Measurements from ENCODE around the gene GRIN2A.

- TF ChIP-seq CTCF (IDR thresholded peaks at IDR 0.05) (no peak), HOXB5 (CRISPR knock-in tag; IDR thresholded peaks at IDR 0.05) (no peak), ELK1 (IDR thresholded peaks at IDR 0.05; ENCODE audit: low read depth, low read length) (no peak), RFX5 (IDR thresholded peaks at IDR 0.05) (no peak), POLR2A (IDR thresholded peaks at IDR 0.05; ENCODE audit: low read length) (no peak), MYC (IDR thresholded peaks at IDR 0.05; ENCODE audit: borderline replicate concordance, low read length) (no peak), FOXS1 (CRISPR knock-in tag; IDR thresholded peaks at IDR 0.05) (no peak), EP300 (IDR thresholded peaks at IDR 0.05) (no peak), GATA3 (IDR thresholded peaks at IDR 0.05; ENCODE audit: borderline replicate concordance) (no peak), ZFP36 (IDR thresholded peaks at IDR 0.05; ENCODE audit: borderline replicate concordance, partially characterized antibody) (no peak)
- TF ChIP-seq, protein P1, sequence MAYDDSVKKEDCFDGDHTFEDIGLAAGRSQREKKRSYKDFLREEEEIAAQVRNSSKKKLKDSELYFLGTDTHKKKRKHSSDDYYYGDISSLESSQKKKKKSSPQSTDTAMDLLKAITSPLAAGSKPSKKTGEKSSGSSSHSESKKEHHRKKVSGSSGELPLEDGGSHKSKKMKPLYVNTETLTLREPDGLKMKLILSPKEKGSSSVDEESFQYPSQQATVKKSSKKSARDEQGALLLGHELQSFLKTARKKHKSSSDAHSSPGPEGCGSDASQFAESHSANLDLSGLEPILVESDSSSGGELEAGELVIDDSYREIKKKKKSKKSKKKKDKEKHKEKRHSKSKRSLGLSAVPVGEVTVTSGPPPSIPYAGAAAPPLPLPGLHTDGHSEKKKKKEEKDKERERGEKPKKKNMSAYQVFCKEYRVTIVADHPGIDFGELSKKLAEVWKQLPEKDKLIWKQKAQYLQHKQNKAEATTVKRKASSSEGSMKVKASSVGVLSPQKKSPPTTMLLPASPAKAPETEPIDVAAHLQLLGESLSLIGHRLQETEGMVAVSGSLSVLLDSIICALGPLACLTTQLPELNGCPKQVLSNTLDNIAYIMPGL (CRISPR knock-in tag; IDR thresholded peaks at IDR 0.05; ENCODE audit: borderline replicate concordance) = no peak
- TF ChIP-seq, protein P2, sequence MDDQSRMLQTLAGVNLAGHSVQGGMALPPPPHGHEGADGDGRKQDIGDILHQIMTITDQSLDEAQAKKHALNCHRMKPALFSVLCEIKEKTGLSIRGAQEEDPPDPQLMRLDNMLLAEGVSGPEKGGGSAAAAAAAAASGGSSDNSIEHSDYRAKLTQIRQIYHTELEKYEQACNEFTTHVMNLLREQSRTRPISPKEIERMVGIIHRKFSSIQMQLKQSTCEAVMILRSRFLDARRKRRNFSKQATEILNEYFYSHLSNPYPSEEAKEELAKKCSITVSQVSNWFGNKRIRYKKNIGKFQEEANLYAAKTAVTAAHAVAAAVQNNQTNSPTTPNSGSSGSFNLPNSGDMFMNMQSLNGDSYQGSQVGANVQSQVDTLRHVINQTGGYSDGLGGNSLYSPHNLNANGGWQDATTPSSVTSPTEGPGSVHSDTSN (IDR thresholded peaks at IDR 0.05) = no peak
Measured at GRCh38 chr16:10039220-10040096, 142.8 kb downstream of the GRIN2A start.
